Activated T-cell treated with anti-CD3 and anti-CD28 coated beads, Interleukin-2, amount 50 U/mL, for 72 hours (primary cell): ENCODE results near the gene DMRT1. TPM values are rescaled to one million over a fixed set of nuclear protein-coding genes. Genes with fewer than 3 reads are reported as not detected.
A peak's percentile ranks its signal among the peaks of the same experiment; 100 is the strongest.

Experiments
- ATAC-seq, 2 donors: fragments of 150-1000 bp; cut with Tn5 transposase; replicated peaks in 1 of 2; 2 replicates each; pipeline ENCODE4 v1.10.0; 2021; ENCODE audit warnings: moderate library complexity in 2 of 2, mild to moderate bottlenecking in 1 of 2
- DNase-seq, 2 donors: peaks; one replicate each; pipeline ENCODE4 v3.0.0; 2021 to 2022; ENCODE audit warnings: mixed read lengths in 1 of 2
- H3K27ac Mint-ChIP-seq: one replicate; pipeline ENCODE4 v1.8.0; 2022; ENCODE audit warnings: mild to moderate bottlenecking, moderate library complexity, mixed read lengths
- H3K27me3 Mint-ChIP-seq: one replicate; pipeline ENCODE4 v1.8.0; 2022; ENCODE audit warnings: low read depth, mixed read lengths
- H3K36me3 Mint-ChIP-seq, 2 donors: one replicate each; pipeline ENCODE4 v1.8.0; 2022; ENCODE audit warnings: mixed read lengths in 2 of 2, mild to moderate bottlenecking in 1 of 2; ENCODE audit not compliant: insufficient read depth in 2 of 2
- H3K4me1 Mint-ChIP-seq: one replicate; pipeline ENCODE4 v1.8.0; 2022; ENCODE audit warnings: low read depth, mixed read lengths
- H3K4me3 Mint-ChIP-seq, 2 donors: one replicate each; pipeline ENCODE4 v1.8.0; 2022; ENCODE audit warnings: mild to moderate bottlenecking in 2 of 2, mixed read lengths in 2 of 2, moderate library complexity in 2 of 2
- H3K9me3 Mint-ChIP-seq, 2 donors: one replicate each; pipeline ENCODE4 v1.8.0; 2022; ENCODE audit warnings: mixed read lengths in 2 of 2
- total RNA-seq, 2 donors: library from RNA; stranded (reverse); gene quantifications; one replicate each; pipeline ENCODE4 v1.2.3, GENCODE V29; 2022

Gene DMRT1
- total RNA-seq, 2 donors from 2014 or later: 0.12 TPM; not detected in 1

DNA sequence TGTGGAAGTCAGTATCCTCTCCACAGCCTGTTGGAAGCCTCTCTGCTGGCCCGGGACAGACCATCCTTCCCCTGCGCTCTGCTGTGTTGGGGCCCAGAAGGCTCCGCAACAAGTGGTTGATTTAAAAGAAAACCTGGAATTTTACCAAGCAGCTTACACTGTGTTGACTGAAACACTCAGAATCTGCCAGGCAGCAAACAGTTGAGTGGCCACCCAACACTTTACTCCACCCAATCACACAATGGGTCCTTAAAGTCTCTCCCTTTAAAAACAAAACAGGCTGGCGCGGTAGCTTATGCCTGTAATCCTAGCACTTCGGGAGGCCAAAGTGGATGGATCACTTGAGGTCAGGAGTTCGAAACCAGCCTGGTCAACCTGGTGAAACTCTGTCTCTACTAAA lies 107.0 kb downstream of the DMRT1 start:
- no peak overlapping the region for H3K4me3 Mint-ChIP-seq

DNA sequence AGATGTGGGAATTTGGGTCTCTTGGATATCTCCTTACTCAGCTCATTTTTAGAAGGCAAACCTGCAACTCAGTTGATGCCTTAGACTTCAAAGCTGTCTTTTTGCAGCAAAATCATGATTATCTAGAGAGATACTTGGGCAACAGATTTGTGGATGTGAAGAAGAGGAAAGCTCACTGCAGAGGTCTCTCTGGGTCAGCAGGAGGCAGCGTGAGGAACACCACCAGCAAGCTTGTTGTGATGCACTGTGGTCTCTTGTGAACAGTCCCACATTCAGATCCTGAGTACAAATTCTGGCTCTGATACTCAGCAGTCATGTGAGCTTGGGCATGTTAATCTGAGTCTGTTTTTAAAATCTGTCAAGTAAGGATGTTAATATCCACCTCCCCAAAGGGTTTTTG lies 108.6 kb downstream of the DMRT1 start:
- DNase-seq (no peak), ATAC-seq (no peak)
- Mint-ChIP-seq H3K4me1 (no peaks in the 10 kb centered on the region), H3K36me3 (no peaks in the 10 kb centered on the region), H3K4me3 (no peak overlapping the region), H3K27me3 (peaks cover 25% of the 10 kb centered on the region), H3K9me3 (no peaks in the 10 kb centered on the region), H3K27ac (no peak overlapping the region)

More for the DNA sequence above, 107.0 kb downstream of the DMRT1 start:
- Mint-ChIP-seq H3K36me3 (no peaks in the 10 kb centered on the region), H3K27ac (no peak overlapping the region), H3K27me3 (peaks cover 31% of the 10 kb centered on the region), H3K9me3 (no peaks in the 10 kb centered on the region), H3K4me1 (no peaks in the 10 kb centered on the region)
- DNase-seq (no peak), ATAC-seq (no peak)

DNA sequence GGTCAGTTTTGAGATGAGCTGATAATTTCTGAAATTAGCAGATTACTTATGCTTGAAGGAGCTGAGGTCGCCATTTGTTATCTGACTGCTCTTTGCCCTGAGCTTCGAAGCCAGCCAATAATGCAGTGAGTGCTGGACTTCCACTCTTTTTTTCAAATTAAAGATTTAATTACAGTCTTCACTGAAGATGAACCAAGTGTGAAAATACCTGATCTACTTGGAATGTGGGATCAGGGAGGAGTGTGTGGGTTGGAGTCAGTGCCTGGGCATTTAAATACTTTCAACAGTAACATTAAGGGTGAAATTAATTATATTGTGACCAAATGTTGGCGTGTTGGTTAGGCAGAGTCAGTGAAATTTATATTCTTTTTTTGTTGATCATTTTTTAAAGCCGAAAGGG lies 111.0 kb downstream of the DMRT1 start:
- ATAC-seq: no peak

DNA sequence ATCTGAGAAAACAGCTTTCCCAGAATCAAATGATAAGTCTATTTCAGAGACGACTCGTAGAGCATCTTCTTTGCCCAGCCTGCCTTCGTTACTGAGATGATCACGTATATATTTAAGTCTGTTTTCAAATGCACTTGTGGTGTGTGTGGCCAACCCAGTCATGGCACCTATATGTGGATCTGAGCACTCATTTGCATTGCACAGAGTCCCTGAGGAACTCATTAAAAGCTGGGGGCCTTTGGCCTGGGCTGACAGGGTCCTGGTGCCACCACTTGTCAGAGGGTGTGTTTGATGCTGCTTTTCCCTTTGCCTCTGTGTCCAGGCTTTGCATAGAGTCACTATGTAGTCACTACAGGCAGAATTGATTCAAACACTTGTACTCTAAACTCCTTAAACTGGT lies 117.6 kb downstream of the DMRT1 start:
- ATAC-seq (no peak), DNase-seq (no peak)
- no peaks in the 10 kb centered on the region for H3K9me3 Mint-ChIP-seq
- no peaks in the 10 kb centered on the region for H3K36me3 Mint-ChIP-seq
- peaks cover 30% of the 10 kb centered on the region for H3K27me3 Mint-ChIP-seq
- no peak overlapping the region for H3K27ac Mint-ChIP-seq
- peaks cover 4% of the 10 kb centered on the region for H3K4me1 Mint-ChIP-seq
- no peak overlapping the region for H3K4me3 Mint-ChIP-seq

More for the DNA sequence above, 111.0 kb downstream of the DMRT1 start:
- H3K36me3 Mint-ChIP-seq: no peaks in the 10 kb centered on the region
- H3K27ac Mint-ChIP-seq: no peak overlapping the region
- H3K27me3 Mint-ChIP-seq: peaks cover 25% of the 10 kb centered on the region
- H3K4me3 Mint-ChIP-seq: no peak overlapping the region
- no peaks in the 10 kb centered on the region for H3K9me3 Mint-ChIP-seq
- no peaks in the 10 kb centered on the region for H3K4me1 Mint-ChIP-seq
- DNase-seq: no peak

DNA sequence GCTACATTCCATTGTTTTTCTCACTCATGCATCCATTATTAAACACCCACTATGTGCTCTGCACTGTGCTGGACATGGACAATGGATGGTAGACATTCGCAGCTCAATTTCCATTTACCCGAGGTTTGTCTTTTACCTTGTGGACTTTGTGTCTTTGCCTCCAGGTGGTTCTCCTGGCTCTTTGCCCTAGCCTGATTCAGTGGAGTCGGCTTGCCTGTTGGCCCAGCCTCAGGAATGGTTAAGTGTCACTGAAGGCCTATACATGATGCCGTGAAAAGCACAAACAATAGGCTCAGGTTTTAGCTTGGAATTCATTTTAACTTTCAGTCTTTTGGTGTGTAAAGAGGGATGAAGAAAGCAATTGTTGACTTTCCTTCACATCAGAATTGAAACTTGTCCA lies 118.4 kb downstream of the DMRT1 start:
- Mint-ChIP-seq H3K4me3 (no peak overlapping the region), H3K27ac (no peak overlapping the region), H3K27me3 (peaks cover 38% of the 10 kb centered on the region), H3K9me3 (no peaks in the 10 kb centered on the region), H3K36me3 (no peaks in the 10 kb centered on the region), H3K4me1 (peaks cover 4% of the 10 kb centered on the region)
- ATAC-seq: no peak
- no peak for DNase-seq

DNA sequence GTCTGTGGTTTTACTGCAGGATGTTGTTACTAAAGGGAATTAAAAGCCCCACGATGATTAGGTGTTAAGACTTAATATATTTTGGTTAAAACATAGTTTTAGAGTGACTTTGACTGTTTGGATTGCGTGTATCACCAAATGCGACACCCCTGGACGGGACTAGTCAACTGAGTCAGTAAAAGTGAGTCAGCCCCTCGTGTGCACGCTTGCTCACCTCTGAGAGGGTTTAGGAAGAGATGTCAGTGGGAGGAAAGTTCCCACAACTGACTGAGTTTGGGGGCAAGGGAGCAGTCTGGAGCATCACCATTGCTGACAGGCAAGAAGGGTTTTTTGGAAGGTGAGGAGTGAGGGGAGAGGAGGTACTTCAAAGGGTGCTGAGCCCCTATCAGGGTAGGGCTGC lies 120.5 kb downstream of the DMRT1 start:
- H3K27me3 Mint-ChIP-seq: peaks cover 53% of the 10 kb centered on the region
- ATAC-seq: no peak
- no peak overlapping the region for H3K27ac Mint-ChIP-seq
- H3K36me3 Mint-ChIP-seq: no peaks in the 10 kb centered on the region
- H3K4me3 Mint-ChIP-seq: no peak overlapping the region
- H3K4me1 Mint-ChIP-seq: peaks cover 4% of the 10 kb centered on the region
- no peak for DNase-seq
- no peaks in the 10 kb centered on the region for H3K9me3 Mint-ChIP-seq

DNA sequence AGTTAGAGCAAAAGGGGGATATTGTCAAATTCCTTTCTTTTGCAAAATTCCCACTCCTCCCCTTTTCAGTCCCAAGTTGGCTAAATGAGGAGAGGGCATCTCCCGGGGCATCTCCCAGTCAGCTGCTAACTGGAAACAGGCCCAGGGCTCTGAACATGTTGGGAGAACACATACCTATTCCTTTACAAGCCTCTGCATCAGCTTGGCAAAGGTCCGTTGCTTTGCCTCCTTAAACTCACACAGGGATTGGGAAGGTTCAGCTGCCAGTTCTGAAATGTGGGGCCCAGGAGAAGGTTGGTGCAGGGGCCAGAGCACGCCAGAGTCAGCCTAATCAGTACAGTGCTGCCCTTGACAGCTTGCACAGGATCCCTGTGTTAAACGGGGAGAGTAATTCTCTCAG lies 124.0 kb downstream of the DMRT1 start:
- ATAC-seq (no peak), DNase-seq (no peak)
- peaks cover 88% of the 10 kb centered on the region for H3K27me3 Mint-ChIP-seq
- H3K4me1 Mint-ChIP-seq: peaks cover 28% of the 10 kb centered on the region
- H3K36me3 Mint-ChIP-seq: peaks cover 0 to 3% of the 10 kb centered on the region in 2 donors
- H3K4me3 Mint-ChIP-seq: no peak overlapping the region
- no peak overlapping the region for H3K27ac Mint-ChIP-seq
- H3K9me3 Mint-ChIP-seq: no peaks in the 10 kb centered on the region

DNA sequence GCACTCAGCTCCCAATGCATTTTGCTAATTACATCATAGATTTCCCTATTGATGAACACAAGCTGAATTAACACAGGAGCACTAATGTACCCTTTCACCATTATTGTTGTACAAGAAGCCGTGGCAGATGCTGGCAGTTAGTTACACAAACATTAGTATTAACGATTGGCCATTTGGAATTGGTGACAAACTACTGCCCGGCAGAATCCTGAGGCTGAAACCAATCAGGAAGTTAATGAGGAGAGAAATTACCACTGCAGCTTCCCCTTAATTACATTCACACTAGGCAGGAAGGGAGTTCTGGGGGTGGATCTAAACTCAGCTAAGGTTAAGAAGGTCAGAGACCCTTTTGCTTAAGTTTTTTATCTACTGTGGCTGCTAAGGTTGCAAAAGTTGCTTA lies 125.4 kb downstream of the DMRT1 start:
- Mint-ChIP-seq H3K4me1 (peaks cover 28% of the 10 kb centered on the region), H3K27me3 (peaks cover 75% of the 10 kb centered on the region), H3K27ac (no peak overlapping the region), H3K36me3 (peaks cover 0 to 3% of the 10 kb centered on the region in 2 donors), H3K9me3 (no peaks in the 10 kb centered on the region), H3K4me3 (no peak overlapping the region)
- ATAC-seq (no peak), DNase-seq (no peak)

DNA sequence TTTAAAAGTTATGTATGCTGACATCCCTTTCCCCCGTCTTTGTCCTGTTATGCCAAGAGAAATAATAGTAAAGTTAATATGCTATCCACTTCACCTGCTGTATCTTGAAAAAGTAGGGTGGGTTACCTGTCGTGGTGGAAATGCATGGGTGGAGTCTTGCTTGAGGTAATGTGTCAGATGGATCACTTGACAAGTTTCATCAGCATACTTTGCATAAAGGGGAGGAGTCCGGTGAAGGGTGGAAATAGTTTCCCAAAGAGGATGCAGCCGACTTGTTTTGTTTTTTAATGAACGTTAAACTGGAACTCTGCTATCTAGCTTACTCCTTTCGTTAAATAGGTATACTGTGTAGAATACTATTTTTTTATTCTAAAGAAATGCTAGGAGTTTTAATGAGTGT lies 125.9 kb downstream of the DMRT1 start:
- DNase-seq (no peak), ATAC-seq (no peak)
- Mint-ChIP-seq H3K27ac (no peak overlapping the region), H3K4me1 (peaks cover 28% of the 10 kb centered on the region), H3K4me3 (peak overlapping the region; percentile 31 to 43), H3K9me3 (no peaks in the 10 kb centered on the region), H3K36me3 (peaks cover 0 to 3% of the 10 kb centered on the region in 2 donors), H3K27me3 (peaks cover 69% of the 10 kb centered on the region)

DNA sequence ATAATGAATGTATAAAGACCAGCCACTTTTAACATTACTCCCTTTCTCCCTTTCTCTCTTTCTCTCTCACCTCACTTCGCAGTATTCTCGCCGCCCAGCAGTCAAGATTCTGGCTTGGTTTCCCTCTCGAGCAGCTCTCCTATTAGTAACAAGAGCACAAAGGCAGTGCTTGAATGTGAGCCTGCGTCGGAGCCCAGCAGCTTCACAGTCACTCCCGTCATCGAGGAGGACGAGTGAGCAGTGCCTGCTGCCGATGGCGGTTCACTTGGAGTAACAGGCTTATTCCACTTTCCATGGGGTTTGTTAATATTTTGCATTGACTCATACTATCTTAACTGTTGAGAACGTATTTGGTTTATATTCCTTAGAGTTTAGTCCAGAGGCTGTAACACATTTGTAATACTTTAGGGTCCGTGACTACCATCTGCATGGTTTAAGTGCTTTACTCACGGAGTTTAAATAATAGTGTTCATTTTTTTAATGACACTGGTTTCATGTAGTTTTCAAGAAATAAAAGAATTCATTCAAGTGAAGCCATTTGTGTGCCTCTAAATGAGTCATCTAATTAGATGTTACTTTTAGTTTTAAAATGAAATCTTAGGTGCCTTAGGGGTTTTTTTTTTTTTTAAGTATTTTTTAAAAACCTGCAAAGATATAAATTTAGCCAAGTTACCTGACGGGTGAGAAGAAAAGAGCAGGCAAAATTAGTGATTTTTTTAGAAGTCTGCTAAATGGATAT lies 126.6 kb downstream of the DMRT1 start:
- Mint-ChIP-seq H3K4me1 (peaks cover 34% of the 10 kb centered on the region), H3K36me3 (peaks cover 0 to 3% of the 10 kb centered on the region in 2 donors), H3K27ac (no peak overlapping the region), H3K9me3 (no peaks in the 10 kb centered on the region), H3K4me3 (peak overlapping the region; percentile 31 to 43), H3K27me3 (peaks cover 65% of the 10 kb centered on the region)
- DNase-seq (no peak), ATAC-seq (no peak)

DNA sequence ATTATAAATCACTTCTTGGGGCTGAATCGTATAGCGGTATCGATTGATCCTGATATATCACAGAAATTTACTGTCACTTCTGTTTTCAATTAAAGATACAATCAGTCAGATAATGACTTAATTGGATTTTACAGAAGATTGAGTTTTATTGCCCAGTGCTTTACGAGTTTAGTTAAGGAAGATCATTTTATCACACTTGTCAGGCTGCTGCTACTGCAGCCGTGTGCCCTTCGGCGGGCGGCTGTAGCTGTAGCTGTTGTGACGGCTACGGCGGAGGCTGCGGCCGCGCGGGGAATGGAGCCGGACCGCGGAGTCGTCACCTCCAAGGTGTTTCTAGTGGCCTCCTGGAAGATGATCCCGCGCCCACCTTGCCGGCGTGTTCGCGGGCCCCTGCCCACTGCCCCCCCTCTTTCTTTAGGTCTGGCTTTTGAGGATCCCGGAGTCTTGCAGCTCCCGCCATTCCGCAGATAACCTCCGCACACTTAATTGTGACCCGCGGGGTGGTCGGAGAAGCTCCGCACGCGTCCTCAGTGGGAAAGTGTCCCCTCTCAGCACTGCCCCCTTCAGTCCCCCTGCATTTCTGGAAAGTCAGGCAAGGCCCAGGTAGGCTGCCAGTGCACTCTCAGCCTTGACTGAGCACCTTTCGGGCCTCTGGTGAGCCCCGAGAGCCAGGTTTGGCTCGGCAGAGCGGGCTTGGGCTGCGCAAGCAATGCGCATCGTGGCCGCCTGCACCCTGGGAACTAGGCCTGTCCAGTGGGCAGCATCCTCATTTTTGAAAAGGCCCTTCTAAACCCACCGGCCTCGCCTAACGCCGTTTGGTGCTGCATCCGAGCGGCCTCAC lies 128.0 kb downstream of the DMRT1 start:
- Mint-ChIP-seq H3K27me3 (peaks cover 71% of the 10 kb centered on the region), H3K4me1 (peaks cover 49% of the 10 kb centered on the region), H3K9me3 (no peaks in the 10 kb centered on the region), H3K36me3 (peaks cover 0 to 9% of the 10 kb centered on the region in 2 donors), H3K27ac (no peak overlapping the region), H3K4me3 (peak overlapping the region; percentile 44 to 51)
- ATAC-seq: no peak
- DNase-seq: peak in 1 of 2 donors; percentile 3

DNA sequence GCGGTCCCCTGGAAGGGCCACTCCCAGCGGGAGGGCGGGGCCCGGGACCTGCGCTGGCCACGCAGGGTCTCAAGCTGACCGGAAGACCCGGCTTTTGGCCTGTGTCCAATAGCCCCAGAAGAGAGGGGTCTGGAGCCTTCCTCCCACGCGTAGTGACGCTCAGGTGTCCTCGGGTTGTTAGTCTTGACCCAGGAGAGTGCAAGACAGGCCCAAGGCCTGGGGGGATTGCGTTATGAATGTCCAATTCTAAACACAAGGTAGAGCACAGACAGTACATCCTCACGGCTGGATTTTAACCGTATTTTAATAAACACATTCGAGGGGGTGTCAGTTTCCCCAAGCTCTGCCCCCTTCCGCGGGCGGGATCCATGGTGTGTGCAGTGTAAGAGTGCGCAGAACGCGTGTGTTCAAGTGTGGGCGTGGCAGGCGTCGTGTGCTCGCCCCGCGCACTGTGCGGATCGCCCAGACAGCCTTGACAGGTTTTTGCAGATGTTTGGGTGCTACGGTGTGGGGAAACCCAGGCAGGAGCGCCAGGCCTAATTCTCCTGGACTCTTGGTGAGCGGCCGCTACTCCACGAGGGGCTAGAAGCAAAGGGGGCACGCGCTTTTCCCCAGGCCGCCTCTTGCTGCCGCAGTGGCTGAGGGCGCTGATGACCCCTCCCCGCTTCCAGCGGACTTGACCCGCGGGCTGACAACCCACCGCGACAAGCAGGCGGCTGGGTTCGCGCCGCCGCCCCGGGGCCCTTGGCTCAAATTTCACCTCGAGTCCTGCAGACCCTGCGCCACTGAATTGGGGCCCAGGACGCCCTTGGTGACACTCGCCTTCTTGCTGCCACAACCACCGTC lies 128.9 kb downstream of the DMRT1 start:
- Mint-ChIP-seq H3K27ac (peak overlapping the region; percentile 42), H3K27me3 (peaks cover 71% of the 10 kb centered on the region), H3K36me3 (peaks cover 0 to 9% of the 10 kb centered on the region in 2 donors), H3K4me3 (peak overlapping the region; percentile 44 to 45), H3K9me3 (no peaks in the 10 kb centered on the region), H3K4me1 (peaks cover 49% of the 10 kb centered on the region)
- ATAC-seq (no peak), DNase-seq (no peak)
